ENCODE measurements around the gene RAB37.

Gene RAB37

GRCh38 chr17:74736513-74737298 is at the start of gene RAB37:
Gene RAB37, plus strand, starts transcription at chr17:74737256. Its CDS starts 17 bp downstream, at chr17:74737273.
- DNase-seq (ENCODE audit: low read depth): no peak

- no peak for DNase-seq (ENCODE audit: low read depth)
Observed at GRCh38 chr17:74687886-74688285, 49.2 kb upstream of the RAB37 start.

GRCh38 chr17:74690409-74690825 is 46.6 kb upstream of the RAB37 start:
- DNase-seq (ENCODE audit: low read depth): no peak

GRCh38 chr17:74691151-74691550 is 45.9 kb upstream of the RAB37 start:
- DNase-seq (ENCODE audit: low read depth): no peak

GRCh38 chr17:74694081-74694480 is 43.0 kb upstream of the RAB37 start:
- DNase-seq (ENCODE audit: low read depth): no peak

- DNase-seq (ENCODE audit: low read depth): no peak
Observed at GRCh38 chr17:74695629-74696028, 41.4 kb upstream of the RAB37 start.

- no peak for DNase-seq (ENCODE audit: low read depth)
Observed at GRCh38 chr17:74697515-74697914, 39.5 kb upstream of the RAB37 start.

- no peak for DNase-seq (ENCODE audit: low read depth)
Observed at GRCh38 chr17:74698069-74698468, 39.0 kb upstream of the RAB37 start.

- no peak for DNase-seq (ENCODE audit: low read depth)
Observed at GRCh38 chr17:74699236-74699635, 37.8 kb upstream of the RAB37 start.

- no peak for DNase-seq (ENCODE audit: low read depth)
Observed at GRCh38 chr17:74702116-74702871, 34.8 kb upstream of the RAB37 start.

- no peak for DNase-seq (ENCODE audit: low read depth)
Observed at GRCh38 chr17:74703311-74703710, 33.7 kb upstream of the RAB37 start.

- no peak for DNase-seq (ENCODE audit: low read depth)
Observed at GRCh38 chr17:74704544-74704943, 32.5 kb upstream of the RAB37 start.

- no peak for DNase-seq (ENCODE audit: low read depth)
Observed at GRCh38 chr17:74711058-74711824, 25.8 kb upstream of the RAB37 start.

GRCh38 chr17:74712301-74712700 is 24.8 kb upstream of the RAB37 start:
- DNase-seq (ENCODE audit: low read depth): no peak

- DNase-seq (ENCODE audit: low read depth): no peak
Observed at GRCh38 chr17:74712756-74713155, 24.3 kb upstream of the RAB37 start, which contains the start of gene CD300LF. Gene CD300LF, minus strand, starts transcription at chr17:74712923. Its CDS starts 57 bp downstream, at chr17:74712866.

- DNase-seq (ENCODE audit: low read depth): no peak
Observed at GRCh38 chr17:74713171-74713755, 23.8 kb upstream of the RAB37 start.

- no peak for DNase-seq (ENCODE audit: low read depth)
Observed at GRCh38 chr17:74715144-74715543, 21.9 kb upstream of the RAB37 start.

GRCh38 chr17:74720506-74720905 is 16.6 kb upstream of the RAB37 start:
- no peak for DNase-seq (ENCODE audit: low read depth)

- DNase-seq (ENCODE audit: low read depth): no peak
Observed at GRCh38 chr17:74722782-74723181, 14.3 kb upstream of the RAB37 start.

GRCh38 chr17:74723891-74724290 is 13.2 kb upstream of the RAB37 start:
- DNase-seq (ENCODE audit: low read depth): no peak

GRCh38 chr17:74725111-74725510 is 11.9 kb upstream of the RAB37 start:
- no peak for DNase-seq (ENCODE audit: low read depth)

GRCh38 chr17:74728033-74728701 is 8.9 kb upstream of the RAB37 start:
- DNase-seq (ENCODE audit: low read depth): no peak

Measured in activated T-cell treated with anti-CD3 and anti-CD28 coated beads for 24 hours (primary cell).